ENCODE data around the gene UPF2. TPM values are rescaled to one million over a fixed set of nuclear protein-coding genes. Genes with fewer than 3 reads are reported as not detected.

The UPF2 gene
- polyA plus RNA-seq, 2 donors, result 7.7 to 9.3 TPM

GRCh38 chr10:12048547-12048946, 5.9 kb upstream of the UPF2 start:
- Histone ChIP-seq H3K9me3 (ENCODE audit: control insufficient read depth in 2 of 2, insufficient read depth in 1 of 2, low read depth in 1 of 2, low read length in 1 of 2) (no peaks in the 10 kb centered on the region), H3K27ac (ENCODE audit: low read depth in 2 of 2, low read length in 1 of 2) (no peak overlapping the region), H3K4me1 (ENCODE audit: control insufficient read depth in 2 of 2, insufficient read depth in 2 of 2, low read length in 1 of 2) (no peaks in the 10 kb centered on the region), H3K36me3 (ENCODE audit: control insufficient read depth in 2 of 2, insufficient read depth in 2 of 2, low read length in 1 of 2) (no peaks in the 10 kb centered on the region), H3K4me3 (ENCODE audit: low read depth in 1 of 2, low read length in 2 of 2) (no peak overlapping the region), H3K27me3 (ENCODE audit: control insufficient read depth in 1 of 2, insufficient read depth in 2 of 2, low read length in 2 of 2) (no peaks in the 10 kb centered on the region)
- 73 to 88% methylated on average over 8 of the region's 8 CpGs for WGBS, 2 donors

GRCh38 chr10:12045596-12045995, 3.0 kb upstream of the UPF2 start:
- 77 to 81% methylated on average over 5 of the region's 5 CpGs for WGBS, 2 donors
- Histone ChIP-seq H3K27me3 (ENCODE audit: control insufficient read depth in 1 of 2, insufficient read depth in 2 of 2, low read length in 2 of 2) (no peaks in the 10 kb centered on the region), H3K36me3 (ENCODE audit: control insufficient read depth in 2 of 2, insufficient read depth in 2 of 2, low read length in 1 of 2) (no peaks in the 10 kb centered on the region), H3K4me1 (ENCODE audit: control insufficient read depth in 2 of 2, insufficient read depth in 2 of 2, low read length in 1 of 2) (no peaks in the 10 kb centered on the region), H3K27ac (ENCODE audit: low read depth in 2 of 2, low read length in 1 of 2) (no peak overlapping the region), H3K4me3 (ENCODE audit: low read depth in 1 of 2, low read length in 2 of 2) (no peak overlapping the region), H3K9me3 (ENCODE audit: control insufficient read depth in 2 of 2, insufficient read depth in 1 of 2, low read depth in 1 of 2, low read length in 1 of 2) (no peaks in the 10 kb centered on the region)

- Histone ChIP-seq H3K27ac (ENCODE audit: low read depth in 2 of 2, low read length in 1 of 2) (peak overlapping the region; percentile 90 to 93), H3K9me3 (ENCODE audit: control insufficient read depth in 2 of 2, insufficient read depth in 1 of 2, low read depth in 1 of 2, low read length in 1 of 2) (no peaks in the 10 kb centered on the region), H3K4me1 (ENCODE audit: control insufficient read depth in 2 of 2, insufficient read depth in 2 of 2, low read length in 1 of 2) (no peaks in the 10 kb centered on the region), H3K4me3 (ENCODE audit: low read depth in 1 of 2, low read length in 2 of 2) (peak overlapping the region; percentile 95 to 100), H3K27me3 (ENCODE audit: control insufficient read depth in 1 of 2, insufficient read depth in 2 of 2, low read length in 2 of 2) (no peaks in the 10 kb centered on the region), H3K36me3 (ENCODE audit: control insufficient read depth in 2 of 2, insufficient read depth in 2 of 2, low read length in 1 of 2) (no peaks in the 10 kb centered on the region)
- WGBS, 2 donors, result 1% methylated on average over 28 to 31 of the region's 31 CpGs
These were observed 206 bp downstream of the UPF2 start for GRCh38 chr10:12042409-12042796.

GRCh38 chr10:12041766-12042408, 722 bp downstream of the UPF2 start:
- H3K36me3 ChIP-seq (ENCODE audit: control insufficient read depth in 2 of 2, insufficient read depth in 2 of 2, low read length in 1 of 2), result no peaks in the 10 kb centered on the region
- H3K4me3 ChIP-seq (ENCODE audit: low read depth in 1 of 2, low read length in 2 of 2), result peak overlapping the region; percentile 95 to 100
- H3K4me1 ChIP-seq (ENCODE audit: control insufficient read depth in 2 of 2, insufficient read depth in 2 of 2, low read length in 1 of 2), result no peaks in the 10 kb centered on the region
- peak overlapping the region; percentile 90 to 93 for H3K27ac ChIP-seq (ENCODE audit: low read depth in 2 of 2, low read length in 1 of 2)
- 1% methylated on average over 26 of the region's 26 CpGs for WGBS, 2 donors
- H3K9me3 ChIP-seq (ENCODE audit: control insufficient read depth in 2 of 2, insufficient read depth in 1 of 2, low read depth in 1 of 2, low read length in 1 of 2), result no peaks in the 10 kb centered on the region
- no peaks in the 10 kb centered on the region for H3K27me3 ChIP-seq (ENCODE audit: control insufficient read depth in 1 of 2, insufficient read depth in 2 of 2, low read length in 2 of 2)

GRCh38 chr10:12036073-12036655, 6.4 kb downstream of the UPF2 start:
- H3K4me3 ChIP-seq (ENCODE audit: low read depth in 1 of 2, low read length in 2 of 2), result no peak overlapping the region
- peaks cover 0 to 9% of the 10 kb centered on the region in 2 donors for H3K36me3 ChIP-seq (ENCODE audit: control insufficient read depth in 2 of 2, insufficient read depth in 2 of 2, low read length in 1 of 2)
- H3K9me3 ChIP-seq (ENCODE audit: control insufficient read depth in 2 of 2, insufficient read depth in 1 of 2, low read depth in 1 of 2, low read length in 1 of 2), result no peaks in the 10 kb centered on the region
- H3K4me1 ChIP-seq (ENCODE audit: control insufficient read depth in 2 of 2, insufficient read depth in 2 of 2, low read length in 1 of 2), result no peaks in the 10 kb centered on the region
- H3K27ac ChIP-seq (ENCODE audit: low read depth in 2 of 2, low read length in 1 of 2), result no peak overlapping the region
- H3K27me3 ChIP-seq (ENCODE audit: control insufficient read depth in 1 of 2, insufficient read depth in 2 of 2, low read length in 2 of 2), result no peaks in the 10 kb centered on the region
- WGBS, 2 donors, result 81 to 85% methylated on average over 3 of the region's 3 CpGs

GRCh38 chr10:12031404-12031803, 11.2 kb downstream of the UPF2 start:
- H3K9me3 ChIP-seq (ENCODE audit: control insufficient read depth in 2 of 2, insufficient read depth in 1 of 2, low read depth in 1 of 2, low read length in 1 of 2), result no peaks in the 10 kb centered on the region
- H3K36me3 ChIP-seq (ENCODE audit: control insufficient read depth in 2 of 2, insufficient read depth in 2 of 2, low read length in 1 of 2), result peaks cover 2 to 16% of the 10 kb centered on the region in 2 donors
- no peak overlapping the region for H3K4me3 ChIP-seq (ENCODE audit: low read depth in 1 of 2, low read length in 2 of 2)
- WGBS, 2 donors, result 94 to 97% methylated on average over 4 of the region's 4 CpGs
- H3K4me1 ChIP-seq (ENCODE audit: control insufficient read depth in 2 of 2, insufficient read depth in 2 of 2, low read length in 1 of 2), result no peaks in the 10 kb centered on the region
- no peaks in the 10 kb centered on the region for H3K27me3 ChIP-seq (ENCODE audit: control insufficient read depth in 1 of 2, insufficient read depth in 2 of 2, low read length in 2 of 2)
- H3K27ac ChIP-seq (ENCODE audit: low read depth in 2 of 2, low read length in 1 of 2), result no peak overlapping the region

GRCh38 chr10:12027539-12027938, 15.1 kb downstream of the UPF2 start:
- Histone ChIP-seq H3K4me1 (ENCODE audit: control insufficient read depth in 2 of 2, insufficient read depth in 2 of 2, low read length in 1 of 2) (no peaks in the 10 kb centered on the region), H3K4me3 (ENCODE audit: low read depth in 1 of 2, low read length in 2 of 2) (no peak overlapping the region), H3K36me3 (ENCODE audit: control insufficient read depth in 2 of 2, insufficient read depth in 2 of 2, low read length in 1 of 2) (peaks cover 2 to 7% of the 10 kb centered on the region in 2 donors), H3K27me3 (ENCODE audit: control insufficient read depth in 1 of 2, insufficient read depth in 2 of 2, low read length in 2 of 2) (no peaks in the 10 kb centered on the region), H3K9me3 (ENCODE audit: control insufficient read depth in 2 of 2, insufficient read depth in 1 of 2, low read depth in 1 of 2, low read length in 1 of 2) (no peaks in the 10 kb centered on the region), H3K27ac (ENCODE audit: low read depth in 2 of 2, low read length in 1 of 2) (no peak overlapping the region)
- 79 to 86% methylated on average over 2 of the region's 2 CpGs for WGBS, 2 donors

- Histone ChIP-seq H3K36me3 (ENCODE audit: control insufficient read depth in 2 of 2, insufficient read depth in 2 of 2, low read length in 1 of 2) (peaks cover 2 to 7% of the 10 kb centered on the region in 2 donors), H3K4me3 (ENCODE audit: low read depth in 1 of 2, low read length in 2 of 2) (no peak overlapping the region), H3K4me1 (ENCODE audit: control insufficient read depth in 2 of 2, insufficient read depth in 2 of 2, low read length in 1 of 2) (no peaks in the 10 kb centered on the region), H3K27me3 (ENCODE audit: control insufficient read depth in 1 of 2, insufficient read depth in 2 of 2, low read length in 2 of 2) (no peaks in the 10 kb centered on the region), H3K27ac (ENCODE audit: low read depth in 2 of 2, low read length in 1 of 2) (no peak overlapping the region), H3K9me3 (ENCODE audit: control insufficient read depth in 2 of 2, insufficient read depth in 1 of 2, low read depth in 1 of 2, low read length in 1 of 2) (no peaks in the 10 kb centered on the region)
- WGBS, 2 donors, result 95 to 98% methylated on average over 5 of the region's 5 CpGs
These were observed 17.0 kb downstream of the UPF2 start for GRCh38 chr10:12025591-12025990.

GRCh38 chr10:12022580-12023257, 19.9 kb downstream of the UPF2 start:
- 24 to 31% methylated on average over 1 of the region's 1 CpG for WGBS, 2 donors
- Histone ChIP-seq H3K27ac (ENCODE audit: low read depth in 2 of 2, low read length in 1 of 2) (no peak overlapping the region), H3K36me3 (ENCODE audit: control insufficient read depth in 2 of 2, insufficient read depth in 2 of 2, low read length in 1 of 2) (no peaks in the 10 kb centered on the region), H3K27me3 (ENCODE audit: control insufficient read depth in 1 of 2, insufficient read depth in 2 of 2, low read length in 2 of 2) (no peaks in the 10 kb centered on the region), H3K9me3 (ENCODE audit: control insufficient read depth in 2 of 2, insufficient read depth in 1 of 2, low read depth in 1 of 2, low read length in 1 of 2) (no peaks in the 10 kb centered on the region), H3K4me3 (ENCODE audit: low read depth in 1 of 2, low read length in 2 of 2) (no peak overlapping the region), H3K4me1 (ENCODE audit: control insufficient read depth in 2 of 2, insufficient read depth in 2 of 2, low read length in 1 of 2) (no peaks in the 10 kb centered on the region)

Data from esophagus (tissue), 2 donors.